Esophagus squamous epithelium (tissue), 4 donors: Measurements from ENCODE around the gene CYTH3.

Source experiments
- POLR2A ChIP-seq, 4 donors: fragments of 450-650 bp; IDR thresholded peaks; one replicate each; pipeline ENCODE4 v1.6.1; 2017; ENCODE audit warnings: antibody characterized with exemption in 4 of 4, mild to moderate bottlenecking in 4 of 4, moderate library complexity in 3 of 4
- TF ChIP-seq, protein P1 (sequence below), 6 experiments: fragments of 450-650 bp in 4 of 6; fragments of 200-600 bp in 2 of 6; sonication (generic) in 2 of 6; IDR thresholded peaks; one replicate each; pipeline ENCODE4 v1.5.1; 2016 to 2019; ENCODE audit warnings: antibody characterized with exemption in 6 of 6, mild to moderate bottlenecking in 4 of 6, moderate library complexity in 4 of 6

DNA sequence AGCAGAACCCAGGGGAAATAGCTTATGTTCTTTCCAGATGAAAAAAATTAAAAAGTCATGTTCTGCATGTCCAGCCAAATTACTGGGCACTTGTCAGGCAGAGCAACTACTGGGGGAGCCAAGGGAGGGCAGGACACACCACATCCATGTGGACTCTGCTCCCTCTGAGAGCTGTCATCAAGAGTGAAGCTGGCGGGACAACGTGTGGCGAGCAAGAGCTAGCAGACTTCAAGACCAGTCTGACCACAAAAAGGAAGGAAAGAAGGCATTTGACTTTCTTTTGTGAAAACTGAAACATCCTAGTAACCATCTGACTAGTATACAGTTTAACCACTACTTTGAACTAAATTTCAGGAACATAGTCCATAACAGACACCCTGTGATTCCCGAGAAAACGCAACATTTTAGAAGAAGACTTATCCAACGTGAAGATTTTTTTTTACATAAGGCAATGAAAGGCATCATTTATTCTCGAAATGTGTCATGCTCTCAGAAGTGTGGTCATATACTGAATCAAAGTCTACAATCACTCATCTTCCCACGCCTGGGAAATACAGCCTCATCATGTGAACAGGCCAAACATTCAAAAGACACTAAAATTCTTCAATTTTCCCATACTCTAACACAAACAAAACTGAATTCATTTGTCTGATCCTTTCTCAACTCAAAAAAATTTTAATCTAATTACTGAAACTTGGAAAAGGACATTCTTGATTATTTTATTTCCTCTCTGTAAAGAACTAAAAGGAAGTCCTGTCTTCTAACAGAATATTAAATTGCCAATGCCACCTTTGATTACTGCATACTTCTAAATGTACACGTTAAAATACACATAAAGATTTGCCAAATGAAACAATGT lies 15.5 kb downstream of the CYTH3 start:
- TF ChIP-seq, protein P1, sequence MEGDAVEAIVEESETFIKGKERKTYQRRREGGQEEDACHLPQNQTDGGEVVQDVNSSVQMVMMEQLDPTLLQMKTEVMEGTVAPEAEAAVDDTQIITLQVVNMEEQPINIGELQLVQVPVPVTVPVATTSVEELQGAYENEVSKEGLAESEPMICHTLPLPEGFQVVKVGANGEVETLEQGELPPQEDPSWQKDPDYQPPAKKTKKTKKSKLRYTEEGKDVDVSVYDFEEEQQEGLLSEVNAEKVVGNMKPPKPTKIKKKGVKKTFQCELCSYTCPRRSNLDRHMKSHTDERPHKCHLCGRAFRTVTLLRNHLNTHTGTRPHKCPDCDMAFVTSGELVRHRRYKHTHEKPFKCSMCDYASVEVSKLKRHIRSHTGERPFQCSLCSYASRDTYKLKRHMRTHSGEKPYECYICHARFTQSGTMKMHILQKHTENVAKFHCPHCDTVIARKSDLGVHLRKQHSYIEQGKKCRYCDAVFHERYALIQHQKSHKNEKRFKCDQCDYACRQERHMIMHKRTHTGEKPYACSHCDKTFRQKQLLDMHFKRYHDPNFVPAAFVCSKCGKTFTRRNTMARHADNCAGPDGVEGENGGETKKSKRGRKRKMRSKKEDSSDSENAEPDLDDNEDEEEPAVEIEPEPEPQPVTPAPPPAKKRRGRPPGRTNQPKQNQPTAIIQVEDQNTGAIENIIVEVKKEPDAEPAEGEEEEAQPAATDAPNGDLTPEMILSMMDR (IDR thresholded peaks at IDR 0.05) = no peak
- TF ChIP-seq POLR2A (IDR thresholded peaks at IDR 0.05) = no peak
